ENCODE measurements around the gene FRAS1.
"Not testable (repeated sequence)": the region's sequence is repeated elsewhere in the genome, so short reads cannot be mapped to it uniquely, and the experiment has no call there.

Gene FRAS1

DNA sequence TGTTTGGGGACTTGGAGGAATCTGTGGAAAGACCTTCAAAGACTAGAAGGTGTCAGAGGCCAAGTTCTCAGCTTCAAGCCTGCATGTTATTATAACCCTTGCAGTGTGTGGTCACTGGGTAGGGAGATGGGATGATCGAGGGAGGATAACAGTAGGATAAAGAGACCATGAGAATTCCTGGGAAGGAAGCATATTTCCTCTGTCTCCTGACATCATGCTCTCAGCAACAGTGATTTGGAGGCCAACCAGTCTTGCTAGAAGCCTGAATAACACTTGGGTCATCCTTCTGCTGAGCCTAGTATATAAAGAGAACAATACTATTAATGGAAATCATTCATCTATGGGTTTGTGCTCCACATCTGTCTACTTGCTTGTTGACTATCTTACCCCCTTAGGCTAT lies 453.6 kb downstream of the FRAS1 start:
- no peak for DNase-seq (ENCODE audit: low read depth in 3 of 3)

DNA sequence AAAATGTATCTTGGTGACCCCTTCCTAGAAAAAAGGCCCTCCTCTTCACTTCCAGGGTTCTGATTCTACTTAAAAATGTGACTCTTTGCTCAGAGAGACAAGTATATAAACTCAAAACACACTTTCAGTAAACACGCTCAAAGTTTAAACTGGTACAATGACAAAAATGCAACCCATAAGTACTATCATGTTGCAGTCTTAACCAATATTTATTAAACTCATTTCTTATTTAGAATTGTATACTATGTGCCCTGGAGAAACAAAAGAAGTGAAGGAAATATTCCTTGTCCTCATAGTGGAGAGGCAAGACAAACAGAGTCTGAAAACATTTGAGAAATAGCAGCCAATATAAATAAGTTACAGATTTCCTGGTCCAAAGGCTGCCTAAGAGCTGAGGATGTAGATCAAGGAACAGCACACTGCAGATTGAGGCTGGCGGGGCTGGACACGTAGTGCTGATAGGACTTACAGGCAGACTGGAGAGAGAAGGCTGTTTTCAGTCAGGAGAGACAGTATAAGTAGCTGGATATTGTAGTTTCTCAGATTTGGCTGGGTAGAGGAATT lies 455.3 kb downstream of the FRAS1 start:
- DNase-seq (ENCODE audit: low read depth in 3 of 3) = no peak

DNA sequence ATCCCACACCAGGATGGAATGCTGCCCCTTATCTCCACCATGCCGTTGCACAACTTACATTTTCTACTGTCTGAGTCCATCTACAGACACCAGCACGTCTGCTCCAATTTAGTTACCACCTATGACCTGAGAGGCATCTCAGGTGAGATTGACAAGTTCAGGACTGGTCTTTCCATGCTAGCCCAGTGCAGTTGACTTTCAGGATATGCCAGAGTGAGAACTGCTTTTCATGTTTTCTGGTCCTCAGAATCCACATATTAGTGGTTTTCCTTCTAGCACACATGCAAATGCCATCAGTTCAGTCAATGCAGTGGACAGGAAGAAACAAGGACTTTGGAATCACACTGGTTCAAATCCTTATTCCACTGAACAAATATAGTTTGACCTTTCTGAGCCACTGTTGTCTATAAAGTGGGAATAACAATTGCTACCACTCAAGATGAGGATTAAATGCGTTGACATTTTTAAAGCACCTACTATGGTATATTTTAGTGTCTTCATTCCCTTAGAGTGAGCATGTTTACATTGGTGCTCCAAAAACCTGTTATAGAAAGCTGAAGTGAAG lies 456.4 kb downstream of the FRAS1 start:
- DNase-seq (ENCODE audit: low read depth in 3 of 3) = no peak

- DNase-seq (ENCODE audit: low read depth in 3 of 3) = no peak
Measured at GRCh38 chr4:78517050-78517652, 460.0 kb downstream of the FRAS1 start.

DNA sequence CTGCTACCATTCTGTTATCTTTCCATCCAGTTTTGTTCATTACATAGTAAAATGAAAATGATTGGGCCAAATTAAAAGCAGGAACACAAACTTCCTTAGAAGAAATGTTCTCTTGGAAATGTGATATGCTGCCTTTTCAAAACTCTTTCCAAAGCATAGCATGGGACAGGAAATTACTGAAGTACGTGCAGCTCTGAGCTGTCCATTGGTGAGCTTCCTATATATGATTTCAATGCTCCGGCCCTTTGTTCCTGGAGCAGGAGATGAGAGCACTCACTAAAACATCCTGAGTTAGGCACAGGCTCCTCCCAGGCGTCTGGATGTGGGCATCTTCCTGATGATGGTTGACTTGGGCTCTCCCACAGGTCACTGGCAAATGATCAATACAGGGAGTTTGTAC lies 461.4 kb downstream of the FRAS1 start:
- no peak for DNase-seq (ENCODE audit: low read depth in 3 of 3)

DNA sequence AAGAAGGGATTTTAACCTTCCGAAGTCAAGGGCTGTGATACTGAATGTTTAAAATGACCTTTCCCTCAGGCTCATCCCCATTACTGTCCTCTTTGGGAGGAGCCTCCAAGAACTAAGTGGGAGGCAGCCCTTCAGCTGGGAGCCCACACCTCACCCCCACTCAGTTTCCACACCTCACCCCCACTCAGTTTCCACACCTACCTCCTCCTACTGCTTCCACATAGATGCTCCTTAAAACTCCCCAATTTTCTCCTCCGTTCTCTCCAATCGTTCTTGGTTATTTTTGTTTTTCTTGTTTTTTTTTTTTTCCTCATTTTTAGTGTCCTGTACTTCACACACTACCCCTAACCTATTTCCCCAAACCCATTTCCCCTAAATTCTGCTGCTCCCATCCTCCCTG lies 462.8 kb downstream of the FRAS1 start:
- DNase-seq (ENCODE audit: low read depth in 3 of 3) = no peak

DNA sequence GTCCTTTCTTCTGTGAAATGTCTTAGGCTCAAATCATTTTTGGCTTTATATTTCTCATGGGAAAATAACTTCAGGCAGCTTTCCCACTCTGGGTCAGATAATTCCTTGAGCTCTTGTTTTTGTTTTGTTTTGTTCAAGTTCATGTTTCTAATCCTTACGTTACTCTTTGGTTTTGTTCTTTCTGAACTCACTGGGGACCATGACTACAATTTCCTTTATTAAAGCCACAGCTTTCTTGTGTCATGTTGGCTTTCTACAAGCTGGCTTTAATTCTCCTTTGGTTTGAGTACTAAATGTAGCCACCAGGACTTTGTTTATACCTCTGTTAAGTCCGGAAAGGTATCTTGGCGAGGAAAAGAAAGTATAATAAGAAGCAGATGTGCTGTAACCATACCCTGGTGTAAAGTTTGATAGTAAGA lies 463.7 kb downstream of the FRAS1 start:
- no peak for DNase-seq (ENCODE audit: low read depth in 3 of 3)

GRCh38 chr4:78524009-78524408 lies 466.9 kb downstream of the FRAS1 start:
- DNase-seq (ENCODE audit: low read depth in 3 of 3) = no peak

DNA sequence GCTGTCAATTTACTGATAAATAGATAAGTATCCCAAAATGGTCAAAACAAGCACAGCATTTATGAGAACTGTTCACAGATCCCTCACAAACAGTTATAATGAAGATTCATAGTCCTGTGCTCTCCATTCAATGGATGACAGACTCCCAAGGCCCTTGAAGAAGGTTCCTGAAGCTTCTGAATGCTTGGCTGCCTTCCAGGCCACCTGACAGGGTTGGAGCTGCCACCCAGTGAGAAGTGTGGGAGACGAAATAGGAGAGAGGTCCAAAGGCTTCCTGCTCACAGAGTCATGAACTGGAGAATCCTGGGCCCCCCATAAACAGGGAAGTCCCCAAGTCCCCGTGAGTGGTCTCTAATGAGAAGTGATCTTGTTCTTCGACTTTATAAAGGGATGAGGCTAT lies 468.4 kb downstream of the FRAS1 start:
- no peak for DNase-seq (ENCODE audit: low read depth in 3 of 3)

GRCh38 chr4:78527103-78527502 lies 470.0 kb downstream of the FRAS1 start:
- no peak for DNase-seq (ENCODE audit: low read depth in 3 of 3)

- no peak for DNase-seq (ENCODE audit: low read depth in 3 of 3)
Measured at GRCh38 chr4:78527555-78527954, 470.4 kb downstream of the FRAS1 start.

GRCh38 chr4:78528327-78528726 lies 471.2 kb downstream of the FRAS1 start:
- no peak for DNase-seq (ENCODE audit: low read depth in 3 of 3)

- DNase-seq (ENCODE audit: low read depth in 3 of 3) = no peak
Measured at GRCh38 chr4:78529569-78530209, 472.6 kb downstream of the FRAS1 start.

GRCh38 chr4:78532046-78532445 lies 474.9 kb downstream of the FRAS1 start:
- DNase-seq (ENCODE audit: low read depth in 3 of 3) = no peak

- DNase-seq (ENCODE audit: low read depth in 3 of 3) = no peak
Measured at GRCh38 chr4:78533854-78534253, 476.7 kb downstream of the FRAS1 start.

- no peak for DNase-seq (ENCODE audit: low read depth in 3 of 3)
Measured at GRCh38 chr4:78534286-78534955, 477.3 kb downstream of the FRAS1 start.

DNA sequence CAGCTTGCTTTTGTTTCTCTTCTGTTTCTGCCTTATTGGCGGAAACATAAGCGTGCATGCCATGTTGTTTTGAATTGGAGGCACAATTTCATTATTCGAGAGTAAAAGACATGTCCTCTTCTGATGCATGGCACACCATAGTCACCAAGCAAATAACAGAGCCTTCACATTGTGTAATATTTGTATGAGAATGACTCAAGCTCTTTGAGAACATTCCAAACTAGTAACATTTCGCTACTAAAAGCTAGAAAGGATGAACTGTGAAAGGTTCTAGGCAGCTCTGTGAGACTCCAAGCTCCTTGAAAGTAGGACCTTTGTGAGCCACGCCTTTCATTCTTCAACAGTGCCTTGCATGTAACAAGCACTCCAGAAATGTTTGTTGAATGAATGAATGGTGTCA lies 485.2 kb downstream of the FRAS1 start:
- DNase-seq (ENCODE audit: low read depth in 3 of 3) = no peak

DNA sequence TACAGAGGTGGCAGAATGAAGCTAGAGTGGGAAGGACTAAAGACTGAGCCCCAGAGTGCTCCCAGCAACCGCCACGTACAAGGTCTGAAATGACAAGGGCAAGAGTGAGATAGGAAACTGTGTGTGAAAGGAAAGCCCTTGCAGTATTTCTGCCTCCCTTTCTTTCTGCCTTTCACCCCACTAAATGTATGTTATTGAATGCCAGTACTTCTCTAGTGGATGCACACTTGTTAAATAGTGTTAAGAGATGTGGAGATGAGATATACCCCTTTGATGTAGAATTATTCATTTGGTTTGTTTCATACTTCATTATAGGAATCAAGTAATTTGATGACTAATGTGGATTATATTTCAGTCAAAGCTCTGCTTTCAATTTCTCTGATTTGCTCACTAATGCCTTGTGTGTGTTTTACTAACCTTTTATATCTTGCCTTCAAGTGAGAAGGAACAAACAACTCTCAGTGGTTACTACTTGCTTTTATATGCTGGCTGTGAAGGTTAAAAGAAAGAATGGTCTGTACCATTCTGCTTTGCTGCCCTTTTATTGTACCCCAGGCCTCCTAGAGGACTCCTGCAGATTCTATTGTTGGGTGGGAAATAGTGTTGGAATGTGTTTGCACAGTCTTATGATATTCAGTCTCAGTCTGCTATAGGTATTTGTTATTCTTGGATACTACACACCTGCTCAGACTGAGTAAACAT lies 486.5 kb downstream of the FRAS1 start:
- no peak for DNase-seq (ENCODE audit: low read depth in 3 of 3)

- no peak for DNase-seq (ENCODE audit: low read depth in 3 of 3)
Measured at GRCh38 chr4:78544678-78545077, 487.6 kb downstream of the FRAS1 start.

GRCh38 chr4:78545275-78546246 lies 488.4 kb downstream of the FRAS1 start:
- no peak for DNase-seq (ENCODE audit: low read depth in 3 of 3)

DNA sequence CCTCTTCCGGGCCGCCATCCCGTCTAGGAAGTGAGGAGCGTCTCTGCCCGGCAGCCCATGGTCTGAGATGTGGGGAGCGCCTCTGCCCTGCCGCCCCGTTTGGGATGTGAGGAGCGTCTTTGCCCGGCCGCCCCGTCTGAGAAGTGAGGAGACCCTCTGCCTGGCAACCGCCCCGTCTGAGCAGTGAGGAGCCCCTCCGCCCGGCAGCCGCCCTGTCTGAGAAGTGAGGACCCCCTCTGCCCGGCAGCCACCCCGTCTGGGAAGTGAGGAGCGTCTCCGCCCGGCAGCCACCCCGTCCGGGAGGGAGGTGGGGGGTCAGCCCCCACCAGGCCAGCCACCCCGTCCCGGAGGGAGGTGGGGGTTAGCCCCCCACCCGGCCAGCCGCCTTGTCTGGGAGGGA lies 490.8 kb downstream of the FRAS1 start:
- not testable (repeated sequence) for DNase-seq (ENCODE audit: low read depth in 3 of 3)

All from stimulated activated CD4-positive, alpha-beta T cell treated with anti-CD3 and anti-CD28 coated beads, TNF-alpha, amount 100 ng/mL, for 48 hours (primary cell).